Measurements from ENCODE around the gene HHAT. TPM values are rescaled to one million over a fixed set of nuclear protein-coding genes. Genes with fewer than 3 reads are reported as not detected.

The HHAT gene
- total and polyA plus RNA-seq, 2 of the 13 experiments (the other 11 are each of a cell fraction or from before 2014, with no cell fraction given), result 2.6 to 4.9 TPM

GRCh38 chr1:210584439-210585113, 255.9 kb downstream of the HHAT start (continued):
- TF ChIP-seq ZNF737 (CRISPR knock-in tag; IDR thresholded peaks at IDR 0.05; ENCODE audit: borderline replicate concordance) (no peak), MEIS1 (CRISPR knock-in tag; IDR thresholded peaks at IDR 0.05; ENCODE audit: borderline replicate concordance) (peak; percentile 67; the same call in 1 of the 2 replicates), ZNF552 (CRISPR knock-in tag; IDR thresholded peaks at IDR 0.05; ENCODE audit: borderline replicate concordance) (0 out of 2 replicates have a peak, but pooled peaks have one; percentile 41), REPIN1 (CRISPR knock-in tag; IDR thresholded peaks at IDR 0.05; ENCODE audit: borderline replicate concordance, low read depth) (peak; percentile 54; the same call in 1 of the 2 replicates), ISL2 (CRISPR knock-in tag; IDR thresholded peaks at IDR 0.05) (0 out of 2 replicates have a peak, but pooled peaks have one; percentile 18), ZMYM4 (CRISPR knock-in tag; IDR thresholded peaks at IDR 0.05) (no peak), FOSL2 (CRISPR knock-in tag; IDR thresholded peaks at IDR 0.05) (0 out of 2 replicates have a peak, but pooled peaks have one; percentile 26), KDM2A (CRISPR knock-in tag; IDR thresholded peaks at IDR 0.05; ENCODE audit: borderline replicate concordance, low read depth) (peak; percentile 30; the same call in 1 of the 2 replicates), ZNF354B (CRISPR knock-in tag; IDR thresholded peaks at IDR 0.05) (no peak), SALL1 (CRISPR knock-in tag; IDR thresholded peaks at IDR 0.05) (peak; percentile 54; the same call in 1 of the 2 replicates)

- Histone ChIP-seq H3K4me3 (replicated peaks in 1 of 3; ENCODE audit: insufficient read depth in 1 of 3, low read depth in 2 of 3, low read length in 3 of 3) (no peak overlapping the region), H3K9ac (ENCODE audit: insufficient read depth, low read depth, low read length) (no peak overlapping the region), H4K20me1 (ENCODE audit: insufficient read depth, low read length) (no peaks in the 10 kb centered on the region), H3K27me3 (ENCODE audit: control insufficient read depth in 1 of 2, insufficient read depth in 2 of 2, low read length in 2 of 2) (no peaks in the 10 kb centered on the region), H3K79me2 (ENCODE audit: insufficient read depth, low read length) (no peaks in the 10 kb centered on the region), H2AFZ (ENCODE audit: low read length) (no peak overlapping the region), H3K4me1 (ENCODE audit: insufficient read depth, low read length) (no peaks in the 10 kb centered on the region), H3K4me2 (ENCODE audit: low read depth, low read length) (no peak overlapping the region), H3K27ac (ENCODE audit: extremely low read length, insufficient read depth, low read length) (no peak overlapping the region), H3K9me3 (ENCODE audit: low read length) (no peaks in the 10 kb centered on the region), H3K36me3 (replicated peaks in 1 of 2; ENCODE audit: control insufficient read depth in 1 of 2, insufficient read depth in 2 of 2, low read length in 2 of 2) (no peaks in the 10 kb centered on the region)
- TF ChIP-seq GATA4 (IDR thresholded peaks at IDR 0.05; ENCODE audit: borderline replicate concordance, low read depth), result no peak
- TF ChIP-seq ATF3 (CRISPR knock-in tag; IDR thresholded peaks at IDR 0.05), result no peak
- TF ChIP-seq ZBTB1 (CRISPR knock-in tag; IDR thresholded peaks at IDR 0.05; ENCODE audit: borderline replicate concordance), result no peak
- no peak for TF ChIP-seq ZNF704 (CRISPR knock-in tag; IDR thresholded peaks at IDR 0.05; ENCODE audit: borderline replicate concordance)
- TF ChIP-seq NRL (CRISPR knock-in tag; IDR thresholded peaks at IDR 0.05; ENCODE audit: borderline replicate concordance), result no peak
- no peak for TF ChIP-seq CBX1 (IDR thresholded peaks at IDR 0.05; ENCODE audit: low read depth)
- TF ChIP-seq EED (CRISPR knock-in tag; IDR thresholded peaks at IDR 0.05), result no peak
- no peak for TF ChIP-seq MIER3 (CRISPR knock-in tag; IDR thresholded peaks at IDR 0.05; ENCODE audit: borderline replicate concordance)
- no peak for TF ChIP-seq KDM4B (CRISPR knock-in tag; IDR thresholded peaks at IDR 0.05)
- no peak for TF ChIP-seq ZSCAN5A (CRISPR knock-in tag; IDR thresholded peaks at IDR 0.05; ENCODE audit: borderline replicate concordance)
- no peak for TF ChIP-seq MAF1 (CRISPR knock-in tag; IDR thresholded peaks at IDR 0.05; ENCODE audit: borderline replicate concordance)
- intact Hi-C loops (cut with micrococcal nuclease; ENCODE audit: unreplicated experiment) (no loop called here), in situ Hi-C loops (cut with HindIII; ENCODE audit: extremely low pct_ligation_motif_present, low pct_unique_long_range_greater_than_20kb) (loop anchor here (5.0 kb wide), 1 partner anchor 546 kb away; the partner anchor contains the start of gene KCNH1)
- ATAC-seq (no peak), DNase-seq (ENCODE audit: low spot score) (no peak), FAIRE-seq (no peak)
- BruUV-seq (replicated peaks), result no TSS peak
- ChIA-PET POLR2A (no interaction called here), CTCF (ENCODE audit: low intra/inter-chr PET ratio, low total read pairs) (interaction anchor here (3.2 kb wide), 1 partner anchor 547 kb away, joined by 38 read pairs; the partner anchor contains the start of gene KCNH1)
- 7% methylated on average over 3 of the region's 4 CpGs for WGBS (ENCODE audit: low lambda C conversion rate)
Measured at GRCh38 chr1:210586771-210587170, 258.1 kb downstream of the HHAT start.
